ENCODE results near the gene YIF1A. TPM values are rescaled to one million over a fixed set of nuclear protein-coding genes. Genes with fewer than 3 reads are reported as not detected.

YIF1A gene
- total and polyA plus RNA-seq, 8 donors, result 39.7 to 112 (median 56.6) TPM

- Histone ChIP-seq H3K36me3 (no peaks in the 10 kb centered on the region), H3K27ac (no peak overlapping the region), H3K27me3 (no peaks in the 10 kb centered on the region), H3K4me1 (no peaks in the 10 kb centered on the region), H3K4me3 (no peak overlapping the region), H3K9me3 (no peaks in the 10 kb centered on the region)
- intact Hi-C loops (cut with DNase I), result no loop called here
- FAIRE-seq (no peak), DNase-seq (no peak), ATAC-seq (no peak)
- 69 to 80% methylated on average over 3 of the region's 3 CpGs for WGBS, 2 donors
- TF ChIP-seq CTCF (IDR thresholded peaks at IDR 0.05), result no peak
Measured at GRCh38 chr11:66318600-66318970, 29.6 kb upstream of the YIF1A start.

- intact Hi-C loops (cut with DNase I), result no loop called here
- peak in 3 of 4 donors; percentile 30 to 45 (median 37) for ATAC-seq
- no peaks in the 10 kb centered on the region for H3K4me1 ChIP-seq
- H3K27me3 ChIP-seq, result no peaks in the 10 kb centered on the region
- FAIRE-seq, result no peak
- TF ChIP-seq CTCF (IDR thresholded peaks at IDR 0.05), result no peak
- WGBS, 2 donors, result 51 to 56% methylated on average over 16 of the region's 16 CpGs
- H3K36me3 ChIP-seq, result no peaks in the 10 kb centered on the region
- DNase-seq, result no peak
- H3K27ac ChIP-seq, result peak overlapping the region in 2 of 4 donors; percentile 5 to 37
- no peak overlapping the region for H3K4me3 ChIP-seq
- H3K9me3 ChIP-seq, result no peaks in the 10 kb centered on the region
Measured at GRCh38 chr11:66317723-66318599, 29.0 kb upstream of the YIF1A start.

GRCh38 chr11:66317322-66317722 is 28.4 kb upstream of the YIF1A start:
- intact Hi-C loops (cut with DNase I), result no loop called here
- ATAC-seq (no peak), FAIRE-seq (no peak), DNase-seq (no peak)
- 51 to 55% methylated on average over 14 of the region's 14 CpGs for WGBS, 2 donors
- no peak for TF ChIP-seq CTCF (IDR thresholded peaks at IDR 0.05)
- Histone ChIP-seq H3K4me3 (no peak overlapping the region), H3K36me3 (no peaks in the 10 kb centered on the region), H3K9me3 (no peaks in the 10 kb centered on the region), H3K27ac (peak overlapping the region in 2 of 4 donors; percentile 5 to 37), H3K4me1 (no peaks in the 10 kb centered on the region), H3K27me3 (no peaks in the 10 kb centered on the region)

GRCh38 chr11:66316849-66317251 is 27.9 kb upstream of the YIF1A start, which contains the start of gene CD248:
Gene CD248, minus strand, starts transcription at chr11:66317044. Its CDS starts 17 bp downstream, at chr11:66317027.
- no peak for TF ChIP-seq CTCF (IDR thresholded peaks at IDR 0.05)
- FAIRE-seq (no peak), ATAC-seq (no peak), DNase-seq (peak in 1 of 6 donors; percentile 68)
- H3K36me3 ChIP-seq, result no peaks in the 10 kb centered on the region
- peak within 1 kb of the TSS in 2 of 4 donors; percentile 5 to 37 for H3K27ac ChIP-seq
- no peaks in the 10 kb centered on the region for H3K4me1 ChIP-seq
- no peaks in the 10 kb centered on the region for H3K27me3 ChIP-seq
- peak within 1 kb of the TSS in 2 of 4 donors; percentile 4 to 55 for H3K4me3 ChIP-seq
- H3K9me3 ChIP-seq, result no peaks in the 10 kb centered on the region
- intact Hi-C loops (cut with DNase I), result no loop called here
- WGBS, 2 donors, result 38% methylated on average over 29 of the region's 29 CpGs; no CpG with 5 or more reads in 1 of the 2 donors

Measured in pancreas (tissue), 10 donors.